OCI-LY1 (cell line): Measurements from ENCODE around the gene NFASC.

ENCODE experiments used
- H2AFZ ChIP-seq: fragments of 200-600 bp; sonication (generic), shearing (Covaris generic); 2 replicates; pipeline ENCODE4 v1.6.0; 2014; ENCODE audit warnings: antibody characterized with exemption, mild to moderate bottlenecking, low read length
- H3F3A ChIP-seq: fragments of 200-600 bp; sonication (generic), shearing (Covaris generic); 2 replicates; pipeline ENCODE4 v1.6.0; 2014; ENCODE audit warnings: mild to moderate bottlenecking, antibody characterized with exemption, low read length, moderate library complexity; ENCODE audit not compliant: insufficient read depth
- H3K27ac ChIP-seq: fragments of 200-600 bp; sonication (generic); 2 replicates; pipeline ENCODE4 v1.5.1; 2014; ENCODE audit warnings: low read length, mixed run types, mild to moderate bottlenecking, low read depth; ENCODE audit not compliant: poor library complexity, severe bottlenecking
- H3K27me3 ChIP-seq: fragments of 200-600 bp; sonication (generic); 2 replicates; pipeline ENCODE4 v1.6.0; 2014; ENCODE audit warnings: antibody characterized with exemption, mild to moderate bottlenecking, low read length, moderate library complexity; ENCODE audit not compliant: insufficient read depth
- H3K36me3 ChIP-seq: fragments of 200-600 bp; sonication (generic); 2 replicates; pipeline ENCODE4 v1.6.1; 2014; ENCODE audit warnings: mild to moderate bottlenecking, antibody characterized with exemption, low read length, moderate library complexity, mixed read lengths; ENCODE audit not compliant: insufficient read depth
- H3K4me1 ChIP-seq: fragments of 200-600 bp; sonication (generic); 2 replicates; pipeline ENCODE4 v1.5.1; 2014; ENCODE audit warnings: mild to moderate bottlenecking, low read length, moderate library complexity; ENCODE audit not compliant: insufficient read depth, severe bottlenecking
- H3K4me2 ChIP-seq: fragments of 200-600 bp; sonication (generic), shearing (Covaris generic); 2 replicates; pipeline ENCODE4 v1.6.1; 2014; ENCODE audit warnings: low read length
- H3K4me3 ChIP-seq: fragments of 200-600 bp; sonication (generic); 2 replicates; pipeline ENCODE4 v1.5.1; 2014; ENCODE audit warnings: low read length, low read depth, mild to moderate bottlenecking, mixed read lengths; ENCODE audit not compliant: poor library complexity, severe bottlenecking
- H3K79me2 ChIP-seq: fragments of 200-600 bp; shearing (Covaris generic); 2 replicates; pipeline ENCODE4 v1.6.1; 2016; ENCODE audit warnings: mixed run types, low read length, mixed read lengths; ENCODE audit not compliant: insufficient read depth
- H3K9ac ChIP-seq: fragments of 200-600 bp; sonication (generic), shearing (Covaris generic); 2 replicates; pipeline ENCODE4 v1.6.1; 2014; ENCODE audit warnings: mild to moderate bottlenecking, low read length, mixed read lengths
- H3K9me2 ChIP-seq: fragments of 200-600 bp; sonication (generic), shearing (Covaris generic); 2 replicates; pipeline ENCODE4 v1.6.1; 2014; ENCODE audit warnings: low read depth, mild to moderate bottlenecking, low read length, mixed read lengths
- H3K9me3 ChIP-seq: fragments of 200-600 bp; shearing (Covaris generic); 2 replicates; pipeline ENCODE4 v1.6.1; 2014; ENCODE audit warnings: low read length, mixed read lengths
- H4K20me1 ChIP-seq: fragments of 200-600 bp; sonication (generic), shearing (Covaris generic); 2 replicates; pipeline ENCODE4 v1.6.0; 2016; ENCODE audit warnings: mild to moderate bottlenecking, low read length; ENCODE audit not compliant: insufficient read depth
- CTCF ChIP-seq: fragments of 200-600 bp; sonication (generic), shearing (Covaris generic); IDR thresholded peaks from 2 replicates; pipeline ENCODE4 v1.5.1; 2017; ENCODE audit warnings: mild to moderate bottlenecking, antibody characterized with exemption, low read length, moderate library complexity, mixed read lengths
- EZH2 ChIP-seq: fragments of 200-600 bp; sonication (generic), shearing (Covaris generic); IDR thresholded peaks from 2 replicates; pipeline ENCODE4 v1.8.0; 2017; ENCODE audit warnings: borderline replicate concordance, mixed run types, mild to moderate bottlenecking, antibody characterized with exemption, low read length, moderate library complexity, mixed read lengths

NFASC gene

GRCh38 chr1:204889681-204890383, 19.2 kb downstream of the NFASC start:
- no peaks in the 10 kb centered on the region for H3K79me2 ChIP-seq
- no peak overlapping the region for H2AFZ ChIP-seq
- no peak overlapping the region for H3K4me3 ChIP-seq
- no peak overlapping the region for H3K9ac ChIP-seq
- no peak overlapping the region for H3K27ac ChIP-seq
- no peaks in the 10 kb centered on the region for H3F3A ChIP-seq
- H3K9me2 ChIP-seq, result no peaks in the 10 kb centered on the region
- no peak overlapping the region for H3K4me2 ChIP-seq
- H3K27me3 ChIP-seq, result no peaks in the 10 kb centered on the region
- no peaks in the 10 kb centered on the region for H3K4me1 ChIP-seq
- no peak for TF ChIP-seq EZH2
- no peak for TF ChIP-seq CTCF
- H3K9me3 ChIP-seq, result no peaks in the 10 kb centered on the region
- H3K36me3 ChIP-seq, result no peaks in the 10 kb centered on the region
- H4K20me1 ChIP-seq, result no peaks in the 10 kb centered on the region

DNA sequence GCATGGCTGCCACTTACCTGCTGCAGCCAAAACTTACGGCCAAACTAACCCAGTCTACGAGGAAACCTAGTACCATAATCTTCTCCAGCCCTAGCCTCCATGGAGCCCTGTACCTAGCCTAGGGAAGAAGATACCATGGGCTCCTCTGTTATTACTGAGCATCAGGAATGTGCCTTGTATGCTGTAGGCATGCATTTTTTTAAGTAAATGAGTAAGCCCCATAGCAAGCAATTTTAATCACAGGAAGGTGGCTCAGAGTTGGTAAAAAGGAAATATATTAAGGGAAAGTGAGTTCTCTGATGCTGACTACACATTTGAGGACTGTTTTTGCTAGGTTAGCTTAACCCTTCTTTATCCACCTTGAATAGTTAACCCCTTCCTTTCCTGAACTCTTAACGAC, 21.2 kb downstream of the NFASC start:
- Histone ChIP-seq H3K9me2 (no peaks in the 10 kb centered on the region), H3K4me3 (no peak overlapping the region), H2AFZ (no peak overlapping the region), H3K27ac (no peak overlapping the region), H3F3A (no peaks in the 10 kb centered on the region), H3K4me1 (no peaks in the 10 kb centered on the region), H3K79me2 (no peaks in the 10 kb centered on the region), H3K9me3 (no peaks in the 10 kb centered on the region), H3K27me3 (no peaks in the 10 kb centered on the region), H3K36me3 (no peaks in the 10 kb centered on the region), H4K20me1 (no peaks in the 10 kb centered on the region), H3K4me2 (no peak overlapping the region), H3K9ac (no peak overlapping the region)
- TF ChIP-seq CTCF, result no peak

GRCh38 chr1:204894031-204894430, 23.4 kb downstream of the NFASC start:
- Histone ChIP-seq H3K79me2 (no peaks in the 10 kb centered on the region), H3K9ac (no peak overlapping the region), H2AFZ (no peak overlapping the region), H3K9me3 (no peaks in the 10 kb centered on the region), H3K4me3 (no peak overlapping the region), H3K27me3 (no peaks in the 10 kb centered on the region), H3K4me1 (no peaks in the 10 kb centered on the region), H4K20me1 (no peaks in the 10 kb centered on the region), H3K4me2 (no peak overlapping the region), H3F3A (no peaks in the 10 kb centered on the region), H3K36me3 (no peaks in the 10 kb centered on the region), H3K27ac (no peak overlapping the region), H3K9me2 (no peaks in the 10 kb centered on the region)
- TF ChIP-seq CTCF (no peak), EZH2 (no peak)
